Measurements from ENCODE around the gene IGDCC3. TPM values are rescaled to one million over a fixed set of nuclear protein-coding genes. Genes with fewer than 3 reads are reported as not detected.

IGDCC3 gene
- total and polyA plus RNA-seq, 10 of the 15 experiments (the other 5 are each of a cell fraction or from before 2014, with no cell fraction given), result 0.10 to 0.20 (median 0.15) TPM; not detected in 7

- no peaks in the 10 kb centered on the region for H3K79me2 ChIP-seq (ENCODE audit: control insufficient read depth, insufficient read depth, low read length)
- POLR2A ChIA-PET, result no interaction called here
These were observed 1.8 kb downstream of the IGDCC3 start for GRCh38 chr15:65375871-65376607.

GRCh38 chr15:65374821-65375401, 2.9 kb downstream of the IGDCC3 start:
- FAIRE-seq, result no peak
- CTCF ChIA-PET, result interaction anchor here (1.5 to 1.7 kb wide), 2 partner anchors 9 to 23 kb away, joined by 4 to 5 read pairs; no protein-coding TSS in a partner anchor
- 48% methylated on average over 14 of the region's 14 CpGs for WGBS (ENCODE audit: insufficient coverage, insufficient replicate concordance, low lambda C conversion rate, missing lambda C conversion rate)
- TF ChIP-seq EP300 (IDR thresholded peaks at IDR 0.05; ENCODE audit: borderline replicate concordance in 1 of 2, control insufficient read depth in 1 of 2, low read depth in 2 of 2, low read length in 2 of 2), result no peak
- TF ChIP-seq NFXL1 (IDR thresholded peaks at IDR 0.05; ENCODE audit: borderline replicate concordance), result no peak
- no peak for TF ChIP-seq FOXK2 (IDR thresholded peaks at IDR 0.05)
- TF ChIP-seq ESRRA (IDR thresholded peaks at IDR 0.05; ENCODE audit: low read length), result no peak
- no peak for TF ChIP-seq SMAD5 (IDR thresholded peaks at IDR 0.05; ENCODE audit: low read depth)
- no peak for TF ChIP-seq CBX3 (IDR thresholded peaks at IDR 0.05; ENCODE audit: borderline replicate concordance, low read depth)
- TF ChIP-seq IRF5 (IDR thresholded peaks at IDR 0.05; ENCODE audit: borderline replicate concordance), result no peak
- no peak for TF ChIP-seq SRF (IDR thresholded peaks at IDR 0.05; ENCODE audit: low read depth in 2 of 2, low read length in 2 of 2)
- TF ChIP-seq PAX5 (IDR thresholded peaks at IDR 0.05; ENCODE audit: borderline replicate concordance, low read depth, low read length), result no peak
- TF ChIP-seq CEBPB (IDR thresholded peaks at IDR 0.05; ENCODE audit: borderline replicate concordance in 1 of 2, low read depth in 2 of 2, low read length in 2 of 2), result no peak
- no peak for TF ChIP-seq ELK1 (IDR thresholded peaks at IDR 0.05; ENCODE audit: low read depth, low read length)
- no peak for TF ChIP-seq HDGF (IDR thresholded peaks at IDR 0.05)
- TF ChIP-seq ZNF384 (IDR thresholded peaks at IDR 0.05; ENCODE audit: borderline replicate concordance, low read depth, low read length), result no peak

More at GRCh38 chr15:65375871-65376607, 1.8 kb downstream of the IGDCC3 start:
- Histone ChIP-seq H2AFZ (ENCODE audit: control insufficient read depth, low read depth, low read length) (no peak overlapping the region), H3K9ac (ENCODE audit: control insufficient read depth, insufficient read depth, low read length) (no peak overlapping the region), H3K4me3 (no peak overlapping the region), H3K27me3 (replicated peaks in 1 of 2; ENCODE audit: control insufficient read depth in 2 of 2, insufficient read depth in 2 of 2, low read length in 1 of 2) (peaks cover 20 to 32% of the 10 kb centered on the region in 2 experiments), H3K4me2 (ENCODE audit: control insufficient read depth, insufficient read depth) (no peak overlapping the region), H3K27ac (ENCODE audit: control insufficient read depth, insufficient read depth) (no peak overlapping the region), H4K20me1 (ENCODE audit: control insufficient read depth, insufficient read depth) (no peaks in the 10 kb centered on the region), H3K9me3 (replicated peaks; ENCODE audit: control insufficient read depth, insufficient read depth, low read length) (no peaks in the 10 kb centered on the region), H3K4me1 (ENCODE audit: control insufficient read depth, insufficient read depth, low read length) (no peaks in the 10 kb centered on the region), H3K36me3 (ENCODE audit: control insufficient read depth in 2 of 2, insufficient read depth in 2 of 2, low read length in 1 of 2) (no peaks in the 10 kb centered on the region)
- FAIRE-seq (no peak), DNase-seq (ENCODE audit: low read depth, low spot score) (no peak), ATAC-seq (no peak)
- TF ChIP-seq EZH2 (IDR thresholded peaks at IDR 0.05; ENCODE audit: borderline replicate concordance, control insufficient read depth, low read depth, low read length), result 0 out of 2 replicates have a peak, but pooled peaks have one; percentile 79
- no peak for TF ChIP-seq ZZZ3 (IDR thresholded peaks at IDR 0.05; ENCODE audit: control insufficient read depth, insufficient read length, low read depth)
- in situ Hi-C loops (cut with MboI), result no loop called here
- no TSS peak for BruUV-seq (replicated peaks)
- ChIA-PET RAD21 (ENCODE audit: unreplicated experiment) (no interaction called here), SMC1A (ENCODE audit: uncharacterized antibody, unreplicated experiment) (interaction anchor here (0.5 kb wide), 1 partner anchor 389 kb away, joined by 3 read pairs; no protein-coding TSS in a partner anchor), CTCF (interaction anchor here (0.8 kb wide), 1 partner anchor 9 kb away, joined by 3 read pairs; no protein-coding TSS in a partner anchor)
- intact Hi-C loops (cut with micrococcal nuclease; ENCODE audit: unreplicated experiment), result no loop called here
- 35% methylated on average over 4 of the region's 9 CpGs for WGBS (ENCODE audit: insufficient coverage, insufficient replicate concordance, low lambda C conversion rate, missing lambda C conversion rate)

More at GRCh38 chr15:65374821-65375401, 2.9 kb downstream of the IGDCC3 start:
- in situ Hi-C loops (cut with MboI) (no loop called here), intact Hi-C loops (cut with micrococcal nuclease; ENCODE audit: unreplicated experiment) (no loop called here)
- Histone ChIP-seq H3K9me3 (replicated peaks; ENCODE audit: control insufficient read depth, insufficient read depth, low read length) (no peaks in the 10 kb centered on the region), H3K9ac (ENCODE audit: control insufficient read depth, insufficient read depth, low read length) (no peak overlapping the region), H3K36me3 (ENCODE audit: control insufficient read depth in 2 of 2, insufficient read depth in 2 of 2, low read length in 1 of 2) (no peaks in the 10 kb centered on the region), H3K27me3 (replicated peaks in 1 of 2; ENCODE audit: control insufficient read depth in 2 of 2, insufficient read depth in 2 of 2, low read length in 1 of 2) (peaks cover 20 to 28% of the 10 kb centered on the region in 2 experiments), H3K4me1 (ENCODE audit: control insufficient read depth, insufficient read depth, low read length) (no peaks in the 10 kb centered on the region), H4K20me1 (ENCODE audit: control insufficient read depth, insufficient read depth) (no peaks in the 10 kb centered on the region), H3K4me2 (ENCODE audit: control insufficient read depth, insufficient read depth) (no peak overlapping the region), H3K27ac (ENCODE audit: control insufficient read depth, insufficient read depth) (no peak overlapping the region), H3K79me2 (ENCODE audit: control insufficient read depth, insufficient read depth, low read length) (no peaks in the 10 kb centered on the region), H2AFZ (ENCODE audit: control insufficient read depth, low read depth, low read length) (no peak overlapping the region), H3K4me3 (no peak overlapping the region)
- no peak for DNase-seq (ENCODE audit: low read depth, low spot score)
- ChIA-PET SMC1A (ENCODE audit: uncharacterized antibody, unreplicated experiment) (no interaction called here), RAD21 (ENCODE audit: unreplicated experiment) (no interaction called here), POLR2A (interaction anchor here (0.6 kb wide), 1 partner anchor 140 kb away, joined by 5 read pairs; no protein-coding TSS in a partner anchor)
- no TSS peak for BruUV-seq (replicated peaks)
- no peak for ATAC-seq
